HG03558 (cell line): ENCODE measurements around the gene FYB1.
"Not testable (repeated sequence)": the region's sequence is repeated elsewhere in the genome, so short reads cannot be mapped to it uniquely, and the experiment has no call there.

ENCODE experiments used
- ATAC-seq: cut with Tn5 transposase; IDR thresholded peaks from one replicate; pipeline ENCODE4 v1.9.1; 2021; ENCODE audit warnings: moderate number of reproducible peaks; ENCODE audit not compliant: unreplicated experiment; ENCODE audit errors: extremely low read depth

FYB1 gene

DNA sequence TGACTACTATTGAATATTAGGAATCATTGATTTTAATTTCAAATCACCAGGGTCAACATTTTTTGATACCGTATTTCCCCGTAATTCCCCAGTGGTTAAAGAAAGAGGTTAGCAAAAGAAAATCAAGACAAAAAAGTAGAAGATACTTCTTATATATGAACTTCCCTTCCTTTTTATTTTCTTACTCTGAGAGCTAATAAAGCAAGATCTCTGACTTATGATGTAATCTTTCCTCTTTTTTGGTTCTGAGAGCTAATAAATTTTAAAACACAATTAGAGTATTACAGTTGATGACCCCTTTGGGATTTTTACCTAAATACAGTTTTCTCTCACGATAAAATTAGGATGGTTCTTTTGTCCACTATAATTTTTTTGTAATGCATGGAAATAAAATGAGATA, 9.2 kb upstream of the FYB1 start:
- ATAC-seq: no peak

DNA sequence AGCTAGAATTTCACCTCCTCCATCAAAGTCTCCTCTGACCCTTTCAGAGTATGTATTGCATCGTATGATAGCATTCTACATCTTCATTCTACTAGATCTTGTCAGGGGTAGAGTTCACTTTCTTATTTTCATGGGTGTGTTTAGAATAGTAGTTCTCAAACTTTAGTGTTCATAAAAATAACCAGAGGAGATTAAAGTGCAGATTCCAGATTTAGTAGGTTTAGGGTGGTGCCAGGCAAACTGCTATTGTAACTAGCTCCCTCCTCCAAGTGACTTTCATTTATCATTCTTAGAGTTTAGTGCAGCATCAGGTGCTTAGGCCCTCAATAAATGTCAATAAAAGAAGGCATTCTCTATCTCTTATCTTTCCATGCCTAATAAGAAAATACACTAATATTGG, 7.2 kb upstream of the FYB1 start:
- ATAC-seq: no peak

DNA sequence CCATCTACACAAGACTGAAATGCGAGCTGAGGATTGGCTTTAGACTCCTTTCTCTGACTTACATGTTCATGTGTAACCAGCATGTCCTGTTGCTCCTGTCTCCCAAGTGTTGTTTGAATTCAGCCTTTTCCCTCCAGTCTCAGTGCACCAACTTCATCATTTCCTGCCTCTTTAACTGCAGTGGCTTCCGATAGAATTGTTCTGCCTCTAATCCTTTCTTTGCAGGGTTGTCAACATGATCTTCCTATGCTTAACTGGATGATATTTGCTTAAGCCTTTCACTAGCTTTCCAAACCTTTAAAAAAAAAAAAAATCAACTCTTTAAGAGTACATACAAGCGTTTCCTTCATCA, 6.7 kb upstream of the FYB1 start:
- no peak for ATAC-seq

DNA sequence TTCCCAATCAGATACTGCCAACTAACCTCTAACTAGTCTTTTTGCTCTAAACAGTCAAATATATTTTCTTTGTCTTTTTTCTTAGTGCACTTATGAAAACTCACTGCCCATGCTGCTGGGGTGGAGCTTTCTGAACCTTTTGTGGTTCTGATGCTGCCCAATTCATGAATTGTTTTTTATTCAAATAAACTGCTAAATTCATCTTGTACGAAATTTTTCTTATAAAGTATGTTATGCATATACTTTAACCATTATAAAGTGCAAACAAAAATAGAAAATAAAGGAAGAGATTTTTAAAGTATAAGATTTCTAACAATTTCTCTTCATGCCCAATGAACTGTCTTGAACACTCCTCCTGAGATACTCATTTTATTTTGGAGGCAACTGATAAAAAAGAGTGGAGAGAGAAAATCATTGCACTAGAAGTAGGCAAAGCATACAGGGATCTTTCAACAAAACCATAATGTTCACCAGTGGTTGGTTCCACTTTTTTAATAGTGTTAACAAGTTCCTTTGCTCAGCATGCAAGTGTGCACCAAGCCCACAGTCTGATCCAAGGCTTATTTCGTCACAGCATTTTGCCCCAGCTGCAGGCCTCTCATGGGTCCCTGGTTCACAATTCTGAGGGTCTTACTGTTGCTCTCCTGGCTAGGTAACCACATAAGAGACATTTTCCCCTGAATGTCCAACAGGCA, 6.2 kb upstream of the FYB1 start:
- ATAC-seq: no peak

DNA sequence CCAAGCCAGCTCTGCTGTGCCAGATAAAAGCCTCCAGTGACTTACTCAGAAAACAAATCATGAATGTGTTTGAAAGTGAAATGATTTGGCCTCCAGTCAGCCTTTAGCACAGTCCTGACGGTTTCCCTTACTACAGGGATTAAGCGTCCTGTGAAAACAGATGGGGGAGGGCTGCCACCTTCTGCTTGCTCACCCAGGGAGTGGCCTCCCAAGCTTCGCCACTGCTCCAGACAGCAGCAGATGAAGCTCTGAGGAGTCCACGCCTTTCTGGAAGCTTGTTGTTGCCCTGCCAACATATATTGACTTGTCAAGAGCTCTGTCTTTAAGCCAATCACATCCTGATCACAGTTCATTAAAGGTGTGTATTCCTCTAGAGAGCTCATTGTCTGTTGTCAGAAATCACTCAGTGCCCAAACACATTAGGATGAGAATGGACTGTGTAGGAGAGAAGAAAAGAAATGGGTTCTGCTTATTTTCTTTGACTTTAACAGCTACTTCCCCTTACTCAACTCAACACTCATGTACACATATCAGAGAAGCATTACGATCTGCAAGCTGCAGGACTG, 4.9 kb upstream of the FYB1 start:
- ATAC-seq: no peak

DNA sequence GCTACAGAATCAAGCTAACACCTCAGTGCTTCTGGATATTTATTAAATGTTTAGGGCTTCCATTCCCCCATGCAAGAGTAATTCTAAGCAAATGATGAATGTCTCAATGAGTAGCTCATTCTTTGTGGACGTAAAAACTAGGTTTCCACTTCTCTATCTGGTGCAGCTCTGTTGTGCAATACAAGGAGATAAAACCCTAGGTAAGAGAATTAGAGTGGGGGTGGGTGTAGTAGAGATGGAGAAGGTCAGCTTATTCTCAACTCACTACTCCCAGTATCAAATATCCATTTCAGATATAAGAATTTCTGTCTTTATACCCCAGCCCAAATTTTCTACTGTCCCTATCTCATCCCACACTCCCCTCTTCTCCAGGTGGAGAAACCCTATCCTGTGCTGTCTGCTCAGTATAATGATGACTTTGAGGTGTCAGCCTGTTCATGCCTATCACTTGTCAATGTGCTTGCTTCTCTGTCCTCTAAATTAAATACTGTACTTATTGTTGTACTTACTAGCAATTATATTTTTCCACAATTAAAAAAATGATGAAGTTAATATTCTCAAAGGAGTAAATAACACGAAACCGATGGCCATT, 4.3 kb upstream of the FYB1 start:
- ATAC-seq: no peak

DNA sequence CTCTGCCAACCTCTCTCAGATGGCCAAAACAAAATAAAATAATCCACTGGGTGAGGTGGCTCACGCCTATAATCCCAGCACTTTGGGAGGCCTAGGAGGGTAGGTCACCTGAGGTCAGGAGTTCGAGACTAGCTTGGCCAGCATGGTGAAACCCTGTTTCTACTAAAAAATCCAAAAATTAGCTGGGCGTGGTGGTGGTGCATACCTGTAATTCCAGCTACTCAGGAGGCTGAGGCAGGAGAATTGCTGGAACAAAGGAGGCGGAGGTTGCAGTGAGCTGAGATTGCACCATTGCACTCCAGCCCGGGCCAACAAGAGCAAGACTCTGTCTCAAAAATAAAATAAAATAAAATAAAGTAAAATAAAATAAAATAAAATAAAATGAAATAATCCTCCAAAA, 2.3 kb upstream of the FYB1 start:
- not testable (repeated sequence) for ATAC-seq

DNA sequence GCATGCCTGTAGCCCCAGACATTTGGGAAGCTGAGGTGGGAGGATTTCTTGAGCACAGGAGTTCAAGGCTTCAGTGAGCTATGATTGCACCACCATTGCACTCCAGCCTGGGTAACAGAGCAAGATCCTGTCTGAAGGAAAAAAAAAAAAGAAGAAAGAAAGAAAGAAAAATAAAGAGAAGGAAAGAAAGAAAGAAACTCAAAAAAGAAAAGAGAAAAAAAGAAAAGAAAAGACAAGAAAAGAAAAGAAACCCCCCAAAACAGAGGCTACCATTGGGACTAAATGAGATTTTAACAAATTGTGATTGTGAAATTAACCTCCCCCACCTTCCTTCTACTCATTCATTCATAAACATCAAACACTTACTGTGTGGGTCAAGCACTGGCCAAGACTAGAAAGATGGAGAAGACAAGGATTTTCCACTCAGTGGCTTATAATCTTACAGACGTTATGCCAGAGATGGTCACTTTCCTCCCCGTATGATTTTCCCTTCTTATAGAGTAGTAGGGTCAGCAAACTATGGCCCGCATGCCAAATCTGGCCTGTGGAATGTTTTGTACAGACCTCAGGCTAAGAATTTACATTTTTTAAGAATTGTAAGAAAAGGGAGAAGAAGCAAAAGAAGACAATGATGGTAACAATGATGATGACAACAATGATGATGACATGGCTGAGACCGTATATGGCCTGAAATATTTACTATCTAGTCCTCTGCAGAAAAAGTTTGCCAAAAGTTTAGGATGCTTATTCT, 1.1 kb upstream of the FYB1 start:
- ATAC-seq: no peak

DNA sequence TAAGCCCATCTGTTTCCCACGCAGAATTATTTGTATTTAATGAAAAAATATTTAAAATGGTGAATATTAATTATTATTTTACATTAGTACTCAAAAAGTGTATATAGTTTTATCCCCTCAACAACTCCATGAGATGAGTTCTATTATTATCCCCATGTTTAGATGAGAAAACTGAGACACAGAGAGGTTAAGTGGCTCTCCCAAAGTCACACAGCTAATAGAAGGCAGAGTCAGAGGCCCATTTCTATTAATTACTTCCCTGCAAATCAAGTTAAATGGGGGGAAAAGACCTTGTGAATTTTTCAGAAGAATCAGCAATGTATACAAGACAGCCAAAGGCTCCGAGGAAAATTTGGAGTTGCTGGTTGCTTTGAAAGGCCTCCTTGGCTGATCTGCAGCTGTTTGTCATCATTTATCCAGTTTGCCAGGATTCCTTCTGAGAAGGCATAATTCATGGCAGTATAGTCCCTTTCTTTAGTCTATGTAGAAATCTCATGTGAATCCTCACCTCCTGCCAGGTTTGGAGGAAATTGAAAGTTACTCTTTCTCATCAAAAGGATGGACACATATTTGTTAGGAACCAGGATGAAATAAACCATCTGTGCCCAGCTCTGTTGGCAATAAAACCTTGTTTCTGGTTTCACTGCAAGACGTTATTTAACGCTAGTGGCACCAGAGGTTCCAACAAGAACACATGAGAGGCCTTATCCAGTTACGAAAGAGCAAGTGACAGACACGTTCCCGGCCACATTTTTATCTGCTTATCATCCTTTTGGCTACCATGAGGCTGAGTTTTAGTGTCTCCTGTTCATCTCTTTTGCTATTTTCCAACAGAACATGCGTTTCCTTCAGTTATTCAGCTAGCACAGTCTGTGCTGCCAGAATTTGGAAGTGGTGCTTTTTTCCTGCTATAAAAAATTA, 621 bp downstream of the FYB1 start:
- ATAC-seq: no peak

DNA sequence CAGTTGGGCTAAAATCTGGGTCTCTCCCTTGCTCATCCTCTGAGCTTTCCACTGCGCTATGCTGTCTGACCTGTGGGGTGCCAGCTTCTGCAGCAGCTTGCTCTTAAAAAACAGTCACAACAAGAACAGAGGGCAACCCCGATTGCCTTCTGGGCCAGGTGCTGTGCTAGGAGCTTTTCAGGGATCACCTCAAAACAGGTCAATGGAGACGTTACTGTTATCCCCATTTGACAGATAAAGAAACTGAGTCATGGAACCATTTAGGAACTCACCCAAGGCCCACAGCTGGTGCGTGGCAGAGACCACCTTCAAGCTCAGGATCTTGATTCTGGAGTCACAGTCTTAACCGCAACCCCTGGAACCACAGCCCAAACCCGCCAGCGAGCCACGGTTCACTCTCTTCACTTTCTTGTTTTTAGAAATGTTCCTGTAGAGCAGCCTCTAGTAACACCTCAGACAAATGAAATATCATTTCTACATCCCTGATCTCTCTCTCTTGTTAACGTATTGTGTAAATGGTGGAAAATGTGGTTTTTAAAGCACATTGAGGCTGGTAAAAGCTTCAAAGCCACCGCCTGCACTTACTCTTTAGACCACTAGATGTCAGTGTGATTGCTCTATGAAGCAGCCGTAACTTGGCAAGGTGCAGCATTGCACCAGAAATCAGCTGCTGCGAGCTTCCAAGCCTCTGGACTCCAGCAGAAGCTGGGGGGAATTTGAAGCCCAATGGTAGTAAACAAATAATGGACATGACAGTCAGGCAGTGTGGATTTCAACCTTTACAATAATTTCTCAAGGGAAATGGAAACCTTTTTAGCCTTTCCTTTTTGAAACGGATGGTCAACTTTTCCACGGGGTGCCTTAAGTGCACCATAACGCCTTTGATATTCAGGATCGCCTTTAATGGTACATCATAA, 1.7 kb downstream of the FYB1 start:
- no peak for ATAC-seq

DNA sequence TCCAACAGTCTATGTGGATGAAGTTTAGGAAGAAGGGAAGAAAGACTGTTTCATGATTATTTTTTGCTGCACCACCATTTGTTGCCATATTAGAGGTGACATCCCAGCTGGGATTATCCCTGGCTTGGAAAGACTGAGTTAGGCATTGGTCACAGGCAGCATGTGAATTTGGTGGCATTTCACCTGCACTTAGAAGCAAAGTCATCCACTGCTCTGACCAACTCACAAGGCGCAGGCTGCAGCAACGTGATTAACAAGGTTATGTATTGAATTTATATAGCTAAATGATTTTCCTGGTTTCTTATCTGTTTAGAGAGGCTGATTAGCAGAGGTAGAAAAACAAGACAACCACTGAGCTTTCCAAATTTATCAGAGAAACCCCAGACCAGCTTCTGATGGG, 2.7 kb downstream of the FYB1 start:
- ATAC-seq: no peak

DNA sequence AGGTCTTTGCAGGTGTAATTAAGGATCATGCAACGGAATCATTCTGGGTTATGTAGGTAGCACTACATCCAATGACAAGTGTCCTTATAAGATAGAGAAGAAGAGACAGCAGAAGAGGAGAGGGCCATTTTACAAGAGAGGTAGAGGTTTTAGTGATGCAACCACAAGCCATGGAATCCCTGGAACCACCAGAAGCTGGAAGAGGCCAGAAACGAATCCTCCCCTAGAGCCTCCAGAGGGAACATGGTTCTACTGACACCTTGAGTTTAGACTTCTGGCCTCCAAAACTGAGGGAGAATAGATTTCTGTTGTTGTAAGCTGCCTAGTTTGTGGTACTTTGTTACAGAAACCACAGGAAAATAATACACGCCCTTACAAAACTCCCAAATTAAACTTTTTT, 3.5 kb downstream of the FYB1 start:
- ATAC-seq: no peak

DNA sequence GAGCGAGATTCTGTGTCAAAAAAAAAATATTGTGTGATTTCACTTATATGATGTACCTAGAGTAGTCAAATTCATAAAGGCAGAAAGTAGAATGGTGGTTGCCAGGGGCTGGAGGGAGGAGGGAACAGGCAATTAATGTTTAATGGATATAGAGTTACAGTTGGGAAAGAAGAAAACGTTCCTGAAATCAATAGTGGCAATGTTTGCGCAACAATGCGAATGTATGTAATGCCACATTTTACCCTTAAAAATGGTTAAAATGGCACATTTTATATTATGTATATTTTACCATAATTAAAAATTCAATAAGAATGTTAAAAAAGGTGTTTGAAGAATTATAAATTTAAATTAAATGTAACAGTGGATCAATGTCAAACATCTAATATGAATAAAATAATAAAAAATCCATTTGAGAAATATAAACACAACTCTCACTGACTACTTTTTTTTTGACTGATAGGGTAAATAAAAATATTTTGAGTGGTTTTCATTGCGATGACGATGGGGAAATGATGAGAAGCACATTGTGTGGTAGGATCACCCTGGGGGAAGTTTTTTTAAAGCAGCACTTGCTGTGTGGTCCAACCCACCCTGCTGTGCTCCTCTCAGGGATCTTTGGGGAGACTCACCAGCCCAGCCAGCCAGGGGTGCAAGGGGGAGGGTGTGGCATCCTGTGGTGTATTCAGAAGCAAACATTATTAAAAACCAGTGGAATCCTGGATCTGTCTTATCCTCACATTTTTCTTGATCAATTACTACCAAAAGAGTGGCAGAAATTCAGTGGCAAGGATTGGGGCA, 4.3 kb downstream of the FYB1 start:
- no peak for ATAC-seq

DNA sequence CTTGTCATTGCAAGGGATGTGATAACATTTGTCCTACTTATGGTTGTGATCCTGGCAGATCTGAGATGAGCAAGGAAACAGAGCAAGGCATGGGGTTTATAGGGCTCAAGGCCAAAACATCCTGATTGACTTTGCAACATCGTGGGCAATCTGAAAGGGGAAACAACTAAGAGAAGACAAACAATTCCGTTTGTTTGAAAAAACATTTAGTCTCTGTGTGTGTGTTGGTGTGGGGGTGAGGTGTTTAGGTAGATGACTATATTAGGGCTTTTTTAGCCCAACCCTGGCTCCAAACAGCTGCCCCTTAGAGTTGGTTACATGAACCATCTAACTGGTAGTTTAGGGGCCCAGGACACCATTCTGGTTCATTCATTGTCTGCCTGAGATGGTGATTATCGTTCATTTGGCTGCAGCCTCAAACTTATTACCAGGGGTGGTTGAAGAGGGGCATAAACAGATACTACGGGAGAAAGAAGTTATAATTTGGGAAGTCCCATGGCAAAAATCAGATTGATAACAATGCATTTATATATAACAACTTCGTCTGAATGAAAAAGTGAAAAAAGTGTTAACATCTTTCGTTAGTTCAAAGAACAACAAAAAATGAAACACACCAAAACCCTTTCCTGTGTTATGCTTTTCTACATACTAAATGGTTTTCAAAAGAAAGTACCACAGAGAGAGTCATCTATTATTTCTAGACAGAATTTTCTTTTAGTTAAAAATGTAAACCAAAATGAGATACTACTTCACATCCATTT, 5.7 kb downstream of the FYB1 start:
- no peak for ATAC-seq

DNA sequence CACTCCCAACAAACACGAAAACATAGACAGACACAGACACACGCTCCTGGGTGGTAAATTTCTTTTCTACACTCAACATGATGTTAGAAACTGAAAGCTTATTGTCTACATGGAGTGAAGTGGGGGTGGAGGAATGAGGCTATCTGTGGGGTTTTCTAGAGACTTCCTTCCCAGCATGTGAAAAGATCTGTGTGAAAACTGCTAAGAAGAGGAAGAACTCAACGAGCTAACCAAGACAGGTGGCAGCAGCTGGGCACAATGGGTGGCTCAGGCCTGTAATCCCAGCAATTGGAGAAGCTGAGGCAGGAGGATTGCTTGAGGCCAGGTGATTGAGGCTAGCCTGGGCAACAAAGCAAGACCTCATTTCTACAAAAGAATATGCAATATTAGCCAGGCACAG, 7.6 kb downstream of the FYB1 start:
- no peak for ATAC-seq

DNA sequence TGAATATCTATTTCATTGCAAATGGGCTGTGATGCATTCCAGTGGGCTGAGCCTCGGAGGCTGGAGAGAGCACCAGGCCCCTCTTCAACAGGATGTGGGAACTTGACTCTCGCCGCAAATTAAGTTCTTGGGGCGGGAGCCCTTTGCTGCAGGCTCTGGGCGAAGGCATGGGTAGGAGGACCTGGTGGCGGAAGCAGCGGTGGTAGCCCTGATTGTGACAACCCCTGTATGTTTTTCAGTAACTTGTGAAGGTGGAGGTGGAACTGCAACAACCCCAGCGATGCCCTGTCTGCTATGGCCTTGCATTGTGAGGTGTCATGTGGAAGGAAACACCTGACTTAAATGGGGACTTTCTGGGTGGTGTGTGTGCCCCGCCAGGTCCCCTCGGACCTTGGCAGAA, 9.4 kb downstream of the FYB1 start:
- no peak for ATAC-seq

DNA sequence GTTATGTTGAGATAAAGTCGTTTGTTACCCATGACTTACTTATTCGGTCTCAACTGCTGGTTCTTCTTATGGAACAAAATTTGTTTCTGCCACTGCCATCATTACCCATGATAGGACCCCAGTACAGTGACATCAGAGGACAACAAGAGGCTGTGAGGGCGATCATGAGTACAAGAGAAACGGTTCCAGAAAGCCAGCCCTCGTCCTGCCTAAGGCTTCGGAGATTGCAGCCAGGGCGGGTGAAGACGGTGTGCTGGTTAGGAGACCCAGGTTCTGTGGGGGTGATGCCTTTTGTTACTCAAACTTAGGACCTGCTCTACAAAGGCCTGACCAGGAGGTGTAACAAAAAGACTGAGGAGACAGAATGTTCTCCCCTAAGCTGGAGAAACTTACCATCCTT, 10.9 kb downstream of the FYB1 start:
- ATAC-seq: no peak
